Thyroid gland (tissue), 4 donors: ENCODE measurements around the gene HDDC3. TPM values are rescaled to one million over a fixed set of nuclear protein-coding genes. Genes with fewer than 3 reads are reported as not detected.
A peak's percentile ranks its signal among the peaks of the same experiment; 100 is the strongest.

Experiments
- DNase-seq, 2 donors: peaks; one replicate each; pipeline ENCODE4 v3.0.0-alpha.2; 2019
- H3K27ac ChIP-seq, 3 donors: fragments of 200-600 bp; sonication (generic); 1 replicate in 2 of 3; 2 replicates in 1 of 3; pipeline ENCODE4 v1.5.1; 2016 to 2019; ENCODE audit warnings: mild to moderate bottlenecking in 1 of 3, moderate library complexity in 1 of 3
- H3K27me3 ChIP-seq: fragments of 200-600 bp; sonication (generic); one replicate; pipeline ENCODE4 v1.5.1; 2019
- H3K36me3 ChIP-seq, 2 donors: fragments of 200-600 bp; sonication (generic); one replicate each; pipeline ENCODE4 v1.5.1; 2016 to 2019
- H3K4me1 ChIP-seq, 2 donors: fragments of 200-600 bp; sonication (generic); one replicate each; pipeline ENCODE4 v1.5.1; 2017 to 2019
- H3K4me3 ChIP-seq, 3 donors: fragments of 200-600 bp; sonication (generic); replicated peaks in 1 of 3; 1 replicate in 2 of 3; 2 replicates in 1 of 3; pipeline ENCODE4 v1.5.1; 2016; ENCODE audit warnings: mild to moderate bottlenecking in 1 of 3
- H3K9me3 ChIP-seq: fragments of 200-600 bp; sonication (generic); one replicate; pipeline ENCODE4 v1.5.1; 2017
- CTCF ChIP-seq, 6 experiments: fragments of 200-600 bp in 3 of 6; fragments of 450-650 bp in 3 of 6; sonication (generic) in 3 of 6; IDR thresholded peaks; one replicate each; pipeline ENCODE4 v1.5.1; 2016 to 2019; ENCODE audit warnings: antibody characterized with exemption in 6 of 6, mild to moderate bottlenecking in 2 of 6, inconsistent platforms in 1 of 6, moderate library complexity in 1 of 6
- POLR2A ChIP-seq, 2 donors: fragments of 450-650 bp; IDR thresholded peaks; one replicate each; pipeline ENCODE4 v1.6.1; 2017; ENCODE audit warnings: antibody characterized with exemption in 2 of 2, mild to moderate bottlenecking in 2 of 2, moderate library complexity in 1 of 2
- WGBS, 2 donors: methylation state at CpG; one replicate each; pipeline ENCODE4 v1.1.5; 2017; 5-methylcytosine and 5-hydroxymethylcytosine counted together
- intact Hi-C: fragments of 100-400 bp; cut with DNase I; formaldehyde crosslinking; loops from one replicate; pipeline ENCODE4 v1.15.1; 2023
- total RNA-seq, 4 donors: library from RNA; depleted of rRNA; stranded (reverse); fragments of >200 nt; gene quantifications; one replicate each; pipeline ENCODE4 v1.2.3, GENCODE V29; 2016

Gene HDDC3
- total RNA-seq, 4 donors from 2014 or later: 13.3 to 25.7 (median 18.0) TPM

GRCh38 chr15:90883526-90883975 lies 48.8 kb downstream of the HDDC3 start:
- peak overlapping the region; percentile 96 to 98 (median 96) for H3K27ac ChIP-seq
- peak overlapping the region in 1 of 3 donors; percentile 57 for H3K4me3 ChIP-seq
- peaks cover 25 to 39% of the 10 kb centered on the region in 2 donors for H3K4me1 ChIP-seq
- peaks cover 35 to 38% of the 10 kb centered on the region in 2 donors for H3K36me3 ChIP-seq
- intact Hi-C loops: loop anchor here (10.0 kb wide), 1 partner anchor 559 kb away; no protein-coding TSS in a partner anchor
- TF ChIP-seq CTCF (IDR thresholded peaks at IDR 0.05): no peak
- TF ChIP-seq POLR2A (IDR thresholded peaks at IDR 0.05): no peak
- H3K27me3 ChIP-seq: no peaks in the 10 kb centered on the region
- no peaks in the 10 kb centered on the region for H3K9me3 ChIP-seq
- no peak for DNase-seq
- WGBS, 2 donors: 61 to 70% methylated on average over 2 to 7 of the region's 7 CpGs

GRCh38 chr15:90882781-90883525 lies 49.4 kb downstream of the HDDC3 start:
- Histone ChIP-seq H3K27ac (peak overlapping the region; percentile 96 to 98 (median 96)), H3K27me3 (no peaks in the 10 kb centered on the region), H3K4me3 (no peak overlapping the region), H3K4me1 (peaks cover 25 to 39% of the 10 kb centered on the region in 2 donors), H3K36me3 (peaks cover 41 to 44% of the 10 kb centered on the region in 2 donors), H3K9me3 (no peaks in the 10 kb centered on the region)
- WGBS, 2 donors: 81 to 82% methylated on average over 10 to 13 of the region's 13 CpGs
- no peak for DNase-seq
- intact Hi-C loops: loop anchor here (10.0 kb wide), 1 partner anchor 558 kb away; no protein-coding TSS in a partner anchor
- TF ChIP-seq POLR2A (IDR thresholded peaks at IDR 0.05) (no peak), CTCF (IDR thresholded peaks at IDR 0.05) (no peak)

- TF ChIP-seq POLR2A (IDR thresholded peaks at IDR 0.05) (peak in 1 of 2 donors; percentile 7), CTCF (IDR thresholded peaks at IDR 0.05) (no peak)
- H3K27ac ChIP-seq: peak overlapping the region in 2 of 3 donors; percentile 96 to 98
- H3K36me3 ChIP-seq: peaks cover 49 to 52% of the 10 kb centered on the region in 2 donors
- WGBS, 2 donors: 93 to 97% methylated on average over 13 to 15 of the region's 19 CpGs
- H3K27me3 ChIP-seq: no peaks in the 10 kb centered on the region
- H3K4me1 ChIP-seq: peaks cover 25 to 39% of the 10 kb centered on the region in 2 donors
- intact Hi-C loops: loop anchor here (10.0 kb wide), 1 partner anchor 557 kb away; no protein-coding TSS in a partner anchor
- no peak overlapping the region for H3K4me3 ChIP-seq
- DNase-seq: no peak
- no peaks in the 10 kb centered on the region for H3K9me3 ChIP-seq
These were observed 50.2 kb downstream of the HDDC3 start for GRCh38 chr15:90881978-90882721.

- peaks cover 56 to 59% of the 10 kb centered on the region in 2 donors for H3K36me3 ChIP-seq
- 90% methylated on average over 22 to 34 of the region's 35 CpGs for WGBS, 2 donors
- no peak overlapping the region for H3K4me3 ChIP-seq
- peaks cover 25 to 35% of the 10 kb centered on the region in 2 donors for H3K4me1 ChIP-seq
- intact Hi-C loops: loop anchor here (10.0 kb wide), 1 partner anchor 557 kb away; no protein-coding TSS in a partner anchor
- no peak for DNase-seq
- no peaks in the 10 kb centered on the region for H3K9me3 ChIP-seq
- H3K27ac ChIP-seq: no peak overlapping the region
- no peaks in the 10 kb centered on the region for H3K27me3 ChIP-seq
- TF ChIP-seq POLR2A (IDR thresholded peaks at IDR 0.05) (no peak), CTCF (IDR thresholded peaks at IDR 0.05) (no peak)
These were observed 51.0 kb downstream of the HDDC3 start for GRCh38 chr15:90881181-90881977.
